ENCODE data around the gene CAMK2A.

GRCh38 chr5:150213530-150213929 lies 76.0 kb downstream of the CAMK2A start:
- no peak for TF ChIP-seq FOXP2 (optimal IDR thresholded peaks at IDR 0.05; ENCODE audit: borderline replicate concordance, extremely low read depth, extremely low read length, insufficient read depth)
- TF ChIP-seq POLR2AphosphoS5 (IDR thresholded peaks at IDR 0.05; ENCODE audit: low read depth, low read length), result no peak

All from PFSK-1 (cell line).